Heart left ventricle (tissue), 16 donors: Measurements from ENCODE around the gene ZNF668. TPM values are rescaled to one million over a fixed set of nuclear protein-coding genes. Genes with fewer than 3 reads are reported as not detected.
A peak's percentile ranks its signal among the peaks of the same experiment; 100 is the strongest.

Experiments used
- ATAC-seq, 4 donors: fragments of 200-7000 bp; cut with Tn5 transposase; one replicate each; pipeline ENCODE4 v1.9.1; 2020 to 2022; ENCODE audit warnings: moderate library complexity in 4 of 4, mild to moderate bottlenecking in 3 of 4, moderate number of reproducible peaks in 1 of 4
- DNase-seq, 5 donors: peaks; one replicate each; pipeline ENCODE4 v3.0.0-alpha.2; 2020
- H3K27ac ChIP-seq, 12 donors: fragments of 200-600 bp; sonication (generic) in 4 of 12; one replicate each; pipeline versions ENCODE4 v1.5.0 to v1.8.0; 2016 to 2022; ENCODE audit warnings: mild to moderate bottlenecking in 2 of 12
- H3K27me3 ChIP-seq, 9 donors: fragments of 200-600 bp; sonication (generic) in 2 of 9; one replicate each; pipeline versions ENCODE4 v1.5.1 to v1.8.0; 2016 to 2022; ENCODE audit warnings: mild to moderate bottlenecking in 3 of 9
- H3K36me3 ChIP-seq, 9 donors: fragments of 200-600 bp; sonication (generic) in 2 of 9; one replicate each; pipeline versions ENCODE4 v1.5.0 to v1.8.0; 2018 to 2022; ENCODE audit warnings: mild to moderate bottlenecking in 2 of 9
- H3K4me1 ChIP-seq, 12 donors: fragments of 200-600 bp; sonication (generic) in 4 of 12; one replicate each; pipeline versions ENCODE4 v1.5.0 to v1.8.0; 2016 to 2022; ENCODE audit warnings: mild to moderate bottlenecking in 3 of 12
- H3K4me3 ChIP-seq, 12 donors: fragments of 200-600 bp; sonication (generic) in 4 of 12; one replicate each; pipeline versions ENCODE4 v1.5.0 to v1.8.0; 2017 to 2022; ENCODE audit warnings: mild to moderate bottlenecking in 9 of 12, moderate library complexity in 4 of 12
- H3K9me3 ChIP-seq, 12 donors: fragments of 200-600 bp; sonication (generic) in 4 of 12; one replicate each; pipeline versions ENCODE4 v1.5.0 to v1.8.0; 2016 to 2022; ENCODE audit warnings: mild to moderate bottlenecking in 1 of 12
- CTCF ChIP-seq, 12 donors: fragments of 200-600 bp; sonication (generic) in 4 of 12; IDR thresholded peaks; one replicate each; pipeline versions ENCODE4 v1.5.0 to v1.8.0; 2018 to 2022; ENCODE audit warnings: antibody characterized with exemption in 12 of 12, mild to moderate bottlenecking in 5 of 12
- POLR2A ChIP-seq, 2 donors: fragments of 450-650 bp; IDR thresholded peaks; one replicate each; pipeline ENCODE4 v1.6.1; 2017; ENCODE audit warnings: antibody characterized with exemption in 2 of 2, mild to moderate bottlenecking in 2 of 2, moderate library complexity in 2 of 2
- WGBS, 4 donors: extraction: QIAGEN DNeasy Blood & Tissue Kit in 2 of 4; methylation state at CpG; one replicate each; pipeline versions ENCODE4 v1.1.5 to v1.1.7; 2013 to 2018; 5-methylcytosine and 5-hydroxymethylcytosine counted together
- intact Hi-C, 10 donors: fragments of 100-400 bp; cut with DNase I; formaldehyde crosslinking; loops; one replicate each; pipeline versions ENCODE4 v1.11.1 to v1.14.2; 2022
- polyA plus RNA-seq, 2 donors: library from polyadenylated mRNA; stranded (reverse); fragments of 200-250 nt; gene quantifications; one replicate each; pipeline ENCODE4 v1.2.3, GENCODE V29; 2013
- total RNA-seq, 9 donors: library from RNA; depleted of rRNA in 2 of 9; stranded (reverse); fragments of >200 nt in 2 of 9; fragmentation: NEBNext Ultra II Directional in 3 of 9; extraction: Animal tissue kit (Norgen Biotek cat#: 25700) in 3 of 9; gene quantifications; one replicate each; pipeline versions ENCODE4 v1.1.0 to v1.2.4, GENCODE V29; 2016 to 2023
- donor health status: ischemic (EF 13 %, LVEDD 7.1; RV severe dilation, severe dysfunction).
- donor health status: healthy with polysubstance abuse.
- donor health status: DM: no; HTN: yes; CAD: no.
- donor health status: DM: no; HTN: no; CAD: no.
- donor health status: ischemic (EF 25% LVEDD 6.9; RV normal size, moderate dysfunction).
- donor health status: ischemic (EF 25% LVEDD 5.7; RV mildly dilated, moderate dysfunction).
- donor health status: healthy.
- donor health status: DM: yes; HTN: yes; CAD: no.
- donor health status: ischemic (EF 35%, LVEDD 5.7; RV mildly dilated, moderate dysfunction).
- donor health status: nonischemic (EF 11% LVEDD 7.7; RV severe dilation, severe dysfunction).
- donor health status: DM: yes; HTN: yes; CAD: no.
- donor health status: PGD.
- donor health status: ischemic (EF 29% LVEDD 5.4; RV normal size, mild dysfunction).
- donor health status: nonischemic (EF 23%, LVEDD 6.1; RV moderate dilation, normal function).

The ZNF668 gene
- total and polyA plus RNA-seq, 11 donors, result 3.5 to 11.4 (median 6.6) TPM

- no peak for ATAC-seq
- Histone ChIP-seq H3K36me3 (peaks cover 0 to 78% (median 39%) of the 10 kb centered on the region in 9 donors), H3K9me3 (no peaks in the 10 kb centered on the region), H3K4me3 (no peak overlapping the region), H3K4me1 (peaks cover 0 to 24% (median 0%) of the 10 kb centered on the region in 12 donors), H3K27me3 (no peaks in the 10 kb centered on the region), H3K27ac (no peak overlapping the region)
- 80 to 85% (median 84%) methylated on average over 8 of the region's 8 CpGs for WGBS, 4 donors
- peak in 1 of 5 donors; percentile 14 for DNase-seq
- intact Hi-C loops, result no loop called here
- TF ChIP-seq POLR2A (IDR thresholded peaks at IDR 0.05) (no peak), CTCF (IDR thresholded peaks at IDR 0.05) (no peak)
Observed at GRCh38 chr16:31085411-31085810, 11.4 kb upstream of the ZNF668 start.

GRCh38 chr16:31084584-31085302 is 10.7 kb upstream of the ZNF668 start:
- Histone ChIP-seq H3K9me3 (no peaks in the 10 kb centered on the region), H3K4me1 (peaks cover 0 to 24% (median 0%) of the 10 kb centered on the region in 12 donors), H3K36me3 (peaks cover 0 to 78% (median 44%) of the 10 kb centered on the region in 9 donors), H3K27ac (no peak overlapping the region), H3K4me3 (no peak overlapping the region), H3K27me3 (no peaks in the 10 kb centered on the region)
- ATAC-seq (peak in 1 of 4 donors; percentile 4), DNase-seq (no peak)
- TF ChIP-seq CTCF (IDR thresholded peaks at IDR 0.05) (no peak), POLR2A (IDR thresholded peaks at IDR 0.05) (no peak)
- intact Hi-C loops, result no loop called here
- 80 to 97% (median 90%) methylated on average over 1 to 16 of the region's 16 CpGs for WGBS, 4 donors

- Histone ChIP-seq H3K27ac (no peak overlapping the region), H3K4me1 (peaks cover 0 to 24% (median 0%) of the 10 kb centered on the region in 12 donors), H3K9me3 (no peaks in the 10 kb centered on the region), H3K4me3 (no peak overlapping the region), H3K36me3 (peaks cover 0 to 79% (median 51%) of the 10 kb centered on the region in 9 donors), H3K27me3 (no peaks in the 10 kb centered on the region)
- no peak for DNase-seq
- TF ChIP-seq POLR2A (IDR thresholded peaks at IDR 0.05), result no peak
- TF ChIP-seq CTCF (IDR thresholded peaks at IDR 0.05), result no peak
- 85 to 91% (median 90%) methylated on average over 4 to 13 of the region's 13 CpGs for WGBS, 4 donors
- intact Hi-C loops, result no loop called here
- no peak for ATAC-seq
Observed at GRCh38 chr16:31083981-31084380, 9.9 kb upstream of the ZNF668 start.

GRCh38 chr16:31083556-31083955 is 9.5 kb upstream of the ZNF668 start:
- 65 to 72% (median 68%) methylated on average over 4 to 5 of the region's 5 CpGs for WGBS, 4 donors
- peaks cover 0 to 24% (median 0%) of the 10 kb centered on the region in 12 donors for H3K4me1 ChIP-seq
- no peaks in the 10 kb centered on the region for H3K9me3 ChIP-seq
- no peak overlapping the region for H3K27ac ChIP-seq
- no peak for ATAC-seq
- H3K36me3 ChIP-seq, result peaks cover 0 to 82% (median 56%) of the 10 kb centered on the region in 9 donors
- TF ChIP-seq CTCF (IDR thresholded peaks at IDR 0.05), result no peak
- no peaks in the 10 kb centered on the region for H3K27me3 ChIP-seq
- intact Hi-C loops, result no loop called here
- no peak overlapping the region for H3K4me3 ChIP-seq
- no peak for DNase-seq
